Measurements from ENCODE around the gene PPM1E. TPM values are rescaled to one million over a fixed set of nuclear protein-coding genes. Genes with fewer than 3 reads are reported as not detected.
"Not testable (repeated sequence)": the region's sequence is repeated elsewhere in the genome, so short reads cannot be mapped to it uniquely, and the experiment has no call there.

PPM1E gene
- polyA plus RNA-seq, 2 of the 4 experiments (the other 2 are of a cell fraction), result 0.05 to 0.25 TPM

DNA sequence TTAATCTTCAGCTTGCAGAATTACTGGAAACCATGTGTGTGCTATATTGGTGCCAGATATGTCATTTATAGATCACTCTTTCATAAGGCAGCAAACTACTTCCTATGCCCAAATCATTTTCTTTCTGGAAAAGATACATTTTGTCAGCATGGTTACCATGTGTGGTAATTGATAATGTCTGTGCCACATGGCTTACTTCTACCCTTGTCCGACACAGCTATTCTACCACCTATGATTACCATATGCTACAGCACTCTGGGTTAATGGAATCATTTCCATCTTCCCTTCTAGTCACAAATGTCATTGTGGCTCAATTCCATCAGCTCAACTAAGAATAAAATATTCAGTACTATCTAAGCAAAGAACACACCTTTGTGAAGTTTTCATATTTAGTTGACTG is 8.0 kb upstream of the PPM1E start:
- Histone ChIP-seq H3K27ac (no peak overlapping the region), H3K4me1 (no peaks in the 10 kb centered on the region), H3K4me2 (no peak overlapping the region), H3K9me3 (no peaks in the 10 kb centered on the region), H3K4me3 (no peak overlapping the region)
- TF ChIP-seq, protein P1, sequence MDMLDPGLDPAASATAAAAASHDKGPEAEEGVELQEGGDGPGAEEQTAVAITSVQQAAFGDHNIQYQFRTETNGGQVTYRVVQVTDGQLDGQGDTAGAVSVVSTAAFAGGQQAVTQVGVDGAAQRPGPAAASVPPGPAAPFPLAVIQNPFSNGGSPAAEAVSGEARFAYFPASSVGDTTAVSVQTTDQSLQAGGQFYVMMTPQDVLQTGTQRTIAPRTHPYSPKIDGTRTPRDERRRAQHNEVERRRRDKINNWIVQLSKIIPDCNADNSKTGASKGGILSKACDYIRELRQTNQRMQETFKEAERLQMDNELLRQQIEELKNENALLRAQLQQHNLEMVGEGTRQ (IDR thresholded peaks at IDR 0.05), result no peak
- TF ChIP-seq RFX5 (IDR thresholded peaks at IDR 0.05) (no peak), TP53 (CRISPR knock-in tag; IDR thresholded peaks at IDR 0.05) (no peak), MAFK (IDR thresholded peaks at IDR 0.05; ENCODE audit: partially characterized antibody) (no peak), MAZ (IDR thresholded peaks at IDR 0.05; ENCODE audit: borderline replicate concordance, low read depth, low read length) (no peak), SMC3 (IDR thresholded peaks at IDR 0.05) (no peak), EP300 (IDR thresholded peaks at IDR 0.05) (no peak), ZC3H11A (IDR thresholded peaks at IDR 0.05) (no peak), CEBPB (IDR thresholded peaks at IDR 0.05) (no peak)
- TF ChIP-seq, protein P2, sequence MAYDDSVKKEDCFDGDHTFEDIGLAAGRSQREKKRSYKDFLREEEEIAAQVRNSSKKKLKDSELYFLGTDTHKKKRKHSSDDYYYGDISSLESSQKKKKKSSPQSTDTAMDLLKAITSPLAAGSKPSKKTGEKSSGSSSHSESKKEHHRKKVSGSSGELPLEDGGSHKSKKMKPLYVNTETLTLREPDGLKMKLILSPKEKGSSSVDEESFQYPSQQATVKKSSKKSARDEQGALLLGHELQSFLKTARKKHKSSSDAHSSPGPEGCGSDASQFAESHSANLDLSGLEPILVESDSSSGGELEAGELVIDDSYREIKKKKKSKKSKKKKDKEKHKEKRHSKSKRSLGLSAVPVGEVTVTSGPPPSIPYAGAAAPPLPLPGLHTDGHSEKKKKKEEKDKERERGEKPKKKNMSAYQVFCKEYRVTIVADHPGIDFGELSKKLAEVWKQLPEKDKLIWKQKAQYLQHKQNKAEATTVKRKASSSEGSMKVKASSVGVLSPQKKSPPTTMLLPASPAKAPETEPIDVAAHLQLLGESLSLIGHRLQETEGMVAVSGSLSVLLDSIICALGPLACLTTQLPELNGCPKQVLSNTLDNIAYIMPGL (CRISPR knock-in tag; IDR thresholded peaks at IDR 0.05; ENCODE audit: borderline replicate concordance), result no peak
- TF ChIP-seq, protein P3, sequence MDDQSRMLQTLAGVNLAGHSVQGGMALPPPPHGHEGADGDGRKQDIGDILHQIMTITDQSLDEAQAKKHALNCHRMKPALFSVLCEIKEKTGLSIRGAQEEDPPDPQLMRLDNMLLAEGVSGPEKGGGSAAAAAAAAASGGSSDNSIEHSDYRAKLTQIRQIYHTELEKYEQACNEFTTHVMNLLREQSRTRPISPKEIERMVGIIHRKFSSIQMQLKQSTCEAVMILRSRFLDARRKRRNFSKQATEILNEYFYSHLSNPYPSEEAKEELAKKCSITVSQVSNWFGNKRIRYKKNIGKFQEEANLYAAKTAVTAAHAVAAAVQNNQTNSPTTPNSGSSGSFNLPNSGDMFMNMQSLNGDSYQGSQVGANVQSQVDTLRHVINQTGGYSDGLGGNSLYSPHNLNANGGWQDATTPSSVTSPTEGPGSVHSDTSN (IDR thresholded peaks at IDR 0.05), result no peak
- DNase-seq (ENCODE audit: low read depth in 1 of 2, low spot score in 1 of 2) (no peak), FAIRE-seq (no peak), ATAC-seq (no peak)
- POLR2A ChIA-PET, result no interaction called here
- WGBS (ENCODE audit: missing lambda C conversion rate), result 84% methylated on average over 1 of the region's 1 CpG
- CTCF ChIA-PET, result interaction anchor here (0.7 to 1.3 kb wide), 2 partner anchors 9 to 257 kb away, joined by 3 to 4 read pairs; no protein-coding TSS in a partner anchor

DNA sequence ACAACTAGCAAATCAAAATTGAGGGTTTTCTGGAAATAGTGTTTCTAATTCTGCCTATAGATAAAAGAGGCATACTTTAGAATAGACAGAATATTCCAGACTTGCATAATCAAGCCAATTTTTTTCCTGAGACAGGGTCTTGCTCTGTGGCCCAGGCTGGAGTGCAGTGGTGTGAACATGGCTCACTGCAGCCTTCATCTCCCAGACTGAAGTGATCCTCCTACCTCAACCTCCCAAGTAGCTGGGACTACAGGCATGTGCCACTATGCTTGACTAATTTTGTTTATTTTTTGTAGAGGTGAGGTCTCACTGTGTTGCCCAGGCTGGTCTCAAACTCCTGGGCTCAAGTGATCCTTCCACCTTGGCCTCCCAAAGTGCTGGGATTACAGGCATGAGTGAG is 6.0 kb upstream of the PPM1E start:
- POLR2A ChIA-PET, result not testable (repeated sequence)

DNA sequence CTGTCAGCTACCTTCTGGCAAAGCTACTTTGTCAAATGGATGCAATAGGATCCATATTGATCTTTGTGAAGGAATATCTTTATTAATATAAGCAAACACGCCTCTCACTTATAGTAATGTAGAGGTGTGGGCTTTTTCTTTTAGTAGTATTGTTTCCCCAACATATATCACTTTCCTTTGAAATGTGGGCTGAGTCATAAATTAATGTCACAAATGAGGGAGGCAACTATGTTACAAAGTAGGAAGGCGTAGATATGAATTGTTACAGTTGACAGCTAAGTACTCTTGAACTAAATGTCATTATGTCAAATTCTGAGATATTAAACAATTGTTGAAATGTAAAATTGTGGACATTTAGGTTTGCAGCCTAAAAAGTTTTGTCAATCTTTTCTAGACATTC is 2.6 kb upstream of the PPM1E start:
- Histone ChIP-seq H3K9me3 (no peaks in the 10 kb centered on the region), H3K4me3 (no peak overlapping the region), H3K4me2 (no peak overlapping the region), H3K27ac (no peak overlapping the region), H3K4me1 (peaks cover 6% of the 10 kb centered on the region; the same call in 2 of the 3 replicates)
- ChIA-PET POLR2A (interaction anchor here (0.5 kb wide), 1 partner anchor 456 kb away, joined by 6 read pairs; no protein-coding TSS in a partner anchor), CTCF (no interaction called here)
- ATAC-seq, result no peak
- WGBS (ENCODE audit: missing lambda C conversion rate), result 46% methylated on average over 2 of the region's 2 CpGs
- TF ChIP-seq, protein P4, sequence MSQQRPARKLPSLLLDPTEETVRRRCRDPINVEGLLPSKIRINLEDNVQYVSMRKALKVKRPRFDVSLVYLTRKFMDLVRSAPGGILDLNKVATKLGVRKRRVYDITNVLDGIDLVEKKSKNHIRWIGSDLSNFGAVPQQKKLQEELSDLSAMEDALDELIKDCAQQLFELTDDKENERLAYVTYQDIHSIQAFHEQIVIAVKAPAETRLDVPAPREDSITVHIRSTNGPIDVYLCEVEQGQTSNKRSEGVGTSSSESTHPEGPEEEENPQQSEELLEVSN (IDR thresholded peaks at IDR 0.05; ENCODE audit: borderline replicate concordance, low read depth), result no peak
- TF ChIP-seq, protein P5, sequence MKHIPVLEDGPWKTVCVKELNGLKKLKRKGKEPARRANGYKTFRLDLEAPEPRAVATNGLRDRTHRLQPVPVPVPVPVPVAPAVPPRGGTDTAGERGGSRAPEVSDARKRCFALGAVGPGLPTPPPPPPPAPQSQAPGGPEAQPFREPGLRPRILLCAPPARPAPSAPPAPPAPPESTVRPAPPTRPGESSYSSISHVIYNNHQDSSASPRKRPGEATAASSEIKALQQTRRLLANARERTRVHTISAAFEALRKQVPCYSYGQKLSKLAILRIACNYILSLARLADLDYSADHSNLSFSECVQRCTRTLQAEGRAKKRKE (CRISPR knock-in tag; IDR thresholded peaks at IDR 0.05; ENCODE audit: low read depth), result no peak
- TF ChIP-seq, protein P6, sequence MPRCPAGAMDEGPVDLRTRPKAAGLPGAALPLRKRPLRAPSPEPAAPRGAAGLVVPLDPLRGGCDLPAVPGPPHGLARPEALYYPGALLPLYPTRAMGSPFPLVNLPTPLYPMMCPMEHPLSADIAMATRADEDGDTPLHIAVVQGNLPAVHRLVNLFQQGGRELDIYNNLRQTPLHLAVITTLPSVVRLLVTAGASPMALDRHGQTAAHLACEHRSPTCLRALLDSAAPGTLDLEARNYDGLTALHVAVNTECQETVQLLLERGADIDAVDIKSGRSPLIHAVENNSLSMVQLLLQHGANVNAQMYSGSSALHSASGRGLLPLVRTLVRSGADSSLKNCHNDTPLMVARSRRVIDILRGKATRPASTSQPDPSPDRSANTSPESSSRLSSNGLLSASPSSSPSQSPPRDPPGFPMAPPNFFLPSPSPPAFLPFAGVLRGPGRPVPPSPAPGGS (IDR thresholded peaks at IDR 0.05), result no peak
- TF ChIP-seq RFX5 (IDR thresholded peaks at IDR 0.05) (no peak), RNF2 (IDR thresholded peaks at IDR 0.05; ENCODE audit: borderline replicate concordance, low read depth) (no peak), HDAC2 (IDR thresholded peaks at IDR 0.05) (no peak), ZFP36 (IDR thresholded peaks at IDR 0.05; ENCODE audit: borderline replicate concordance, partially characterized antibody) (no peak)
- no peak for DNase-seq (ENCODE audit: low read depth in 1 of 2, low spot score in 1 of 2)
- peak; percentile 54 for FAIRE-seq

More for the DNA sequence above, 6.0 kb upstream of the PPM1E start:
- ATAC-seq; DNase-seq (ENCODE audit: low read depth in 1 of 2, low spot score in 1 of 2); H3K4me1 ChIP-seq; H3K4me3 ChIP-seq; H3K27ac ChIP-seq; H3K9me3 ChIP-seq; H3K4me2 ChIP-seq; FAIRE-seq: not testable (repeated sequence)
- CTCF ChIA-PET, result interaction anchor here (1.0 to 1.6 kb wide), 3 partner anchors 40 to 279 kb away, joined by 3 to 4 read pairs (median 3); no protein-coding TSS in a partner anchor

Data from A549 (cell line).